Kidney (tissue), 22 donors: ENCODE data around the gene ACVR2A. TPM values are rescaled to one million over a fixed set of nuclear protein-coding genes. Genes with fewer than 3 reads are reported as not detected.

ENCODE experiments used
- DNase-seq, 5 donors: peaks; one replicate each; pipeline ENCODE4 v3.0.0-alpha.2; 2013 to 2020
- FAIRE-seq: peaks from 2 replicates; lab custom pipeline; 2012; peaks lifted over from hg19 to GRCh38; lab: Jason Lieb, UNC
- H3K27ac ChIP-seq, 2 donors: one replicate each; pipeline ENCODE4 v1.7.0; 2013; ENCODE audit warnings: low read depth in 2 of 2, low read length in 2 of 2, inconsistent platforms in 1 of 2
- H3K27me3 ChIP-seq: one replicate; pipeline ENCODE4 v1.7.1; 2013; ENCODE audit warnings: low read length, inconsistent platforms; ENCODE audit not compliant: control insufficient read depth, insufficient read depth
- H3K36me3 ChIP-seq, 3 donors: one replicate each; pipeline versions ENCODE4 v1.7.0 to v1.7.1; 2013; ENCODE audit warnings: low read length in 3 of 3, control low read depth in 1 of 3, inconsistent platforms in 1 of 3; ENCODE audit not compliant: insufficient read depth in 3 of 3, control insufficient read depth in 2 of 3
- H3K4me1 ChIP-seq, 3 donors: one replicate each; pipeline versions ENCODE4 v1.7.0 to v1.7.1; 2013; ENCODE audit warnings: low read length in 3 of 3, inconsistent platforms in 1 of 3, low read depth in 1 of 3; ENCODE audit not compliant: control insufficient read depth in 2 of 3, insufficient read depth in 2 of 3
- H3K4me3 ChIP-seq, 3 donors: one replicate each; pipeline versions ENCODE4 v1.7.0 to v1.8.1; 2013; ENCODE audit warnings: low read length in 3 of 3, control low read depth in 1 of 3, inconsistent platforms in 1 of 3
- H3K9ac ChIP-seq, 3 donors: one replicate each; pipeline versions ENCODE4 v1.7.0 to v1.7.1; 2013; ENCODE audit warnings: low read length in 3 of 3, control low read depth in 1 of 3, inconsistent platforms in 1 of 3
- H3K9me3 ChIP-seq, 3 donors: one replicate each; pipeline versions ENCODE4 v1.7.0 to v1.7.1; 2013; ENCODE audit warnings: low read length in 3 of 3, control low read depth in 1 of 3, inconsistent platforms in 1 of 3; ENCODE audit not compliant: control insufficient read depth in 2 of 3, insufficient read depth in 1 of 3
- intact Hi-C: fragments of 100-400 bp; cut with DNase I; formaldehyde crosslinking; loops from one replicate; pipeline ENCODE4 v1.11.1; 2022
- long read RNA-seq, 10 donors: library from polyadenylated mRNA in 1 of 10; unstranded in 1 of 10; transcript quantifications; one replicate each; pipeline ENCODE4 v2.0.0 and lab custom pipeline, GENCODE V29; 2021 to 2026
- polyA plus RNA-seq: library from polyadenylated mRNA; stranded (reverse); fragments of 350-450 nt; fragmentation: Illumina TruSeq; extraction: RNeasy Lipid Tissue Mini Kit (QIAGEN cat#74804); gene quantifications from one replicate; pipeline ENCODE4 v1.2.3, GENCODE V29; 2014; ENCODE audit warnings: low read depth, low replicate concordance; ENCODE audit not compliant: insufficient read depth
- total RNA-seq: library from RNA; stranded (reverse); fragmentation: NEBNext Ultra II Directional; extraction: Animal tissue kit (Norgen Biotek cat#: 25700); gene quantifications from one replicate; pipeline ENCODE4 v1.2.1, GENCODE V29; 2021
- TF ChIP-seq, protein P1 (sequence below): IDR thresholded peaks from 3 replicates; pipeline ENCODE4 v1.5.1; 2012; ENCODE audit warnings: mild to moderate bottlenecking, moderate library complexity, borderline replicate concordance; ENCODE audit not compliant: insufficient read depth; ENCODE audit errors: extremely low read depth
- donor health status: control.
- donor health status: control.
- donor health status: control.
- donor health status: control.
- donor health status: control.
- donor health status: DM: yes; HTN: yes; CAD: no.
- donor health status: Normal renal cell carcinoma (clear cell type).

ACVR2A gene
- 18.4 TPM for total RNA-seq
- polyA plus RNA-seq: 7.6 TPM
- long read RNA-seq, donor 1, full-length matches to known transcripts: 10 of 10 reads
- long read RNA-seq, donor 1, partial matches to known transcripts: 0 of 10 reads
- long read RNA-seq, donor 1, other reads (novel, unspliced or antisense): 0 of 10 reads
- long read RNA-seq, donor 2, full-length matches to known transcripts: 7 of 7 reads
- long read RNA-seq, donor 2, partial matches to known transcripts: 0 of 7 reads
- long read RNA-seq, donor 2, other reads (novel, unspliced or antisense): 0 of 7 reads
- long read RNA-seq, donor 3, full-length matches to known transcripts: 12 of 12 reads
- long read RNA-seq, donor 3, partial matches to known transcripts: 0 of 12 reads
- long read RNA-seq, donor 3, other reads (novel, unspliced or antisense): 0 of 12 reads
- long read RNA-seq, donor 4, full-length matches to known transcripts: 17 of 17 reads
- long read RNA-seq, donor 4, partial matches to known transcripts: 0 of 17 reads
- long read RNA-seq, donor 4, other reads (novel, unspliced or antisense): 0 of 17 reads
- long read RNA-seq, donor 5, full-length matches to known transcripts: 2 of 2 reads
- long read RNA-seq, donor 5, partial matches to known transcripts: 0 of 2 reads
- long read RNA-seq, donor 5, other reads (novel, unspliced or antisense): 0 of 2 reads
- long read RNA-seq, donor 6, full-length matches to known transcripts: 2 of 2 reads
- long read RNA-seq, donor 6, partial matches to known transcripts: 0 of 2 reads
- long read RNA-seq, donor 6, other reads (novel, unspliced or antisense): 0 of 2 reads
- long read RNA-seq, donor 7, partial matches to known transcripts: 0 of 6 reads
- long read RNA-seq, donor 7, other reads (novel, unspliced or antisense): 6 of 6 reads
- long read RNA-seq, donor 8, full-length matches to known transcripts: 3 of 3 reads
- long read RNA-seq, donor 8, partial matches to known transcripts: 0 of 3 reads
- long read RNA-seq, donor 8, other reads (novel, unspliced or antisense): 0 of 3 reads
- long read RNA-seq, donor 9, full-length matches to known transcripts: 2 of 2 reads
- long read RNA-seq, donor 9, partial matches to known transcripts: 0 of 2 reads
- long read RNA-seq, donor 9, other reads (novel, unspliced or antisense): 0 of 2 reads
- long read RNA-seq, donor 10, full-length matches to known transcripts: 11 of 55 reads
- long read RNA-seq, donor 10, partial matches to known transcripts: 19 of 55 reads
- long read RNA-seq, donor 10, other reads (novel, unspliced or antisense): 25 of 55 reads

GRCh38 chr2:147844697-147845410, at the start of gene ACVR2A:
Gene ACVR2A (plus strand): TSS chr2:147845029. CDS start chr2:147845153, 124 bp downstream.
- TF ChIP-seq, protein P1, sequence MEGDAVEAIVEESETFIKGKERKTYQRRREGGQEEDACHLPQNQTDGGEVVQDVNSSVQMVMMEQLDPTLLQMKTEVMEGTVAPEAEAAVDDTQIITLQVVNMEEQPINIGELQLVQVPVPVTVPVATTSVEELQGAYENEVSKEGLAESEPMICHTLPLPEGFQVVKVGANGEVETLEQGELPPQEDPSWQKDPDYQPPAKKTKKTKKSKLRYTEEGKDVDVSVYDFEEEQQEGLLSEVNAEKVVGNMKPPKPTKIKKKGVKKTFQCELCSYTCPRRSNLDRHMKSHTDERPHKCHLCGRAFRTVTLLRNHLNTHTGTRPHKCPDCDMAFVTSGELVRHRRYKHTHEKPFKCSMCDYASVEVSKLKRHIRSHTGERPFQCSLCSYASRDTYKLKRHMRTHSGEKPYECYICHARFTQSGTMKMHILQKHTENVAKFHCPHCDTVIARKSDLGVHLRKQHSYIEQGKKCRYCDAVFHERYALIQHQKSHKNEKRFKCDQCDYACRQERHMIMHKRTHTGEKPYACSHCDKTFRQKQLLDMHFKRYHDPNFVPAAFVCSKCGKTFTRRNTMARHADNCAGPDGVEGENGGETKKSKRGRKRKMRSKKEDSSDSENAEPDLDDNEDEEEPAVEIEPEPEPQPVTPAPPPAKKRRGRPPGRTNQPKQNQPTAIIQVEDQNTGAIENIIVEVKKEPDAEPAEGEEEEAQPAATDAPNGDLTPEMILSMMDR: no peak
- intact Hi-C loops: no loop called here
- peak within 1 kb of the TSS; percentile 83 to 90 (median 84) for H3K9ac ChIP-seq
- H3K4me3 ChIP-seq: peak within 1 kb of the TSS; percentile 79 to 95 (median 80)
- no peaks in the 10 kb centered on the region for H3K9me3 ChIP-seq
- FAIRE-seq (no peak), DNase-seq (peak; percentile 61 to 86 (median 83))
- H3K27me3 ChIP-seq: no peaks in the 10 kb centered on the region
- H3K4me1 ChIP-seq: peaks cover 0 to 10% (median 3%) of the 10 kb centered on the region in 3 donors
- peaks cover 0 to 2% (median 0%) of the 10 kb centered on the region in 3 donors for H3K36me3 ChIP-seq
- peak within 1 kb of the TSS; percentile 89 to 96 for H3K27ac ChIP-seq

GRCh38 chr2:147800316-147800715, 44.5 kb upstream of the ACVR2A start:
- FAIRE-seq: no peak
- Histone ChIP-seq H3K27me3 (no peaks in the 10 kb centered on the region), H3K27ac (no peak overlapping the region), H3K9ac (no peak overlapping the region), H3K9me3 (no peaks in the 10 kb centered on the region), H3K4me1 (no peaks in the 10 kb centered on the region), H3K4me3 (no peak overlapping the region), H3K36me3 (no peaks in the 10 kb centered on the region)
- TF ChIP-seq, protein P1: no peak
- DNase-seq: no peak
- intact Hi-C loops: no loop called here

GRCh38 chr2:147806846-147807245, 38.0 kb upstream of the ACVR2A start:
- no peaks in the 10 kb centered on the region for H3K9me3 ChIP-seq
- TF ChIP-seq, protein P1: no peak
- H3K9ac ChIP-seq: no peak overlapping the region
- H3K27me3 ChIP-seq: no peaks in the 10 kb centered on the region
- DNase-seq (peak in 1 of 5 donors; percentile 5), FAIRE-seq (no peak)
- H3K4me1 ChIP-seq: no peaks in the 10 kb centered on the region
- H3K4me3 ChIP-seq: no peak overlapping the region
- H3K27ac ChIP-seq: no peak overlapping the region
- intact Hi-C loops: no loop called here
- H3K36me3 ChIP-seq: no peaks in the 10 kb centered on the region
